ENCODE data around the gene CRNN.

GRCh38 chr1:152449661-152450060 is 35.6 kb upstream of the CRNN start:
- TF ChIP-seq POLR2A (IDR thresholded peaks at IDR 0.05; ENCODE audit: low read depth, low read length) (no peak), TAF1 (IDR thresholded peaks at IDR 0.05; ENCODE audit: borderline replicate concordance, low read depth, low read length) (no peak)
